ENCODE measurements around the gene STK25. TPM values are rescaled to one million over a fixed set of nuclear protein-coding genes. Genes with fewer than 3 reads are reported as not detected.

Gene STK25
- total RNA-seq, 1 donor from 2014 or later, result 198 TPM

DNA sequence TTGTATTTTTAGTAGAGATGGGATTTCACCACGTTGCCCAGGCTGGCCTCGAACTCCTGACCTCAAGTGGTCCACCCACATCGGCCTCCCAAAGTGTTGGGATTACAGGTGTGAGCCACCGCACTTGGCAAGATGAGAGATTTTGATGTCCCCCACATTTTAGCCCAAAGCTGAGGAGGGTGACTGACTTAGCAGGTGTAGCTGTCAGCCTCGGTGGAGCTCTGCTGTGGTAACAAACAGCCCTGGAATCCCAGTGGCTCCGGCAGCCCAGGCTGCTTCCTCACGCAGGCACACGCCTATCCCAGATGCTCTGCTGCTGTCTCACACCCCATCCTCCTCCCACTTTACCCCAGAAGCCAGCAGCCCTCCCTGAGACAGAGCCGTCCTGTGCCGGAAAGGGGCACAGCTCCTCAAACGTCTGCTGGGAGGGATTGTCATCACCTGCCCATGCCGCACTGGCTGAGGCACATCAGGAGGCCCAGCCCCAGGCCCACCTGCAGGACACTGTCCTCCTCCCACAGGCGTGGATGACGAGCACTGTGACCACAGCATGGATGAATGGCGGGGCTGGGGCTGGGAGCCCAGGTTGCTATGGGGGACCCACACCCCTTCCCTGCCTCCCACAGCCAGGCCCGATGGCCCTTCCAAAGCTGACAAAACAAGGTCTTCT lies 39.5 kb upstream of the STK25 start:
- H3K4me3 Mint-ChIP-seq, result peak overlapping the region; percentile 67
- peaks cover 6% of the 10 kb centered on the region for H3K27me3 Mint-ChIP-seq
- no peak for TF ChIP-seq CTCF (conservative IDR thresholded peaks at IDR 0.05)
- DNase-seq (ENCODE audit: extremely low spot score, unreplicated experiment), result no peak
- H3K9me3 Mint-ChIP-seq, result no peaks in the 10 kb centered on the region
- no peaks in the 10 kb centered on the region for H3K36me3 Mint-ChIP-seq
- H3K27ac Mint-ChIP-seq, result peak overlapping the region; percentile 90
- no peaks in the 10 kb centered on the region for H3K4me1 Mint-ChIP-seq (ENCODE audit: unreplicated experiment)

DNA sequence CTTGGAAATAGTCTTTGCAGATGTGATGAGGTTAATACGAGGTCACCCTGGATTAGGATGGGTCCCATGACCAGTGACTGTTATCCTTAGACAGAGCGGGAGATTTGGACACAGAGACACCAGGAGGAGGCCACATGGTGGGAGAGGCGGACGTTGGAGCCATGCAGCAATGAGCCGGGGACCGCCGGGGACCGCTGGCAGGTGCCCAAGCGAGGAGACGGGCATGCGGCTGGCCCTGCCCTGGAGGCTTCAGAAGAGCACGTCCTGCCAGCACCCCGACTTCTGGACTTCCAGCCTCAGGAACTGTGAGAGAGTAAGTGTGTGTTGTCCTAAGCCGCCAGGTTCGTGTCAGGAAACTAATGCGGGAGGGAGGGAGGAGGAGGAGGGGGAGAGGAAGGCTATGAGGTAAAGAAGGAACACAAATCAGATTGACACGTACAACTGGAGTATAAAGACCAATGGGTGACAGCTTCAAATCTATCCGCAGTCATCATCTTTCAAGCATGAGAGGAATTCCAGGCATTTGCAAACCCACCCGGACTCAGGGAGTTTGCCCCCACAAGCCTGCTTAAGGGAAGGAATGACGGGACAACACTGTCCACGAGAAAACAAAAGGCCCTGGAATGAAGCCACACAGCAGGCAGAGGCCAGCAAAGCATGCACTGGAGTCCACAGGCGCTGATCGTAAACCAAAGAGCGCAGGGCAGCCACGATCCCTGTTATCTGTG lies 38.6 kb upstream of the STK25 start:
- Mint-ChIP-seq H3K4me3 (peak overlapping the region; percentile 67), H3K27me3 (peaks cover 14% of the 10 kb centered on the region), H3K9me3 (no peaks in the 10 kb centered on the region), H3K27ac (peak overlapping the region; percentile 90), H3K36me3 (no peaks in the 10 kb centered on the region), H3K4me1 (ENCODE audit: unreplicated experiment) (no peaks in the 10 kb centered on the region)
- no peak for TF ChIP-seq CTCF (conservative IDR thresholded peaks at IDR 0.05)
- DNase-seq (ENCODE audit: extremely low spot score, unreplicated experiment), result no peak

GRCh38 chr2:241545523-241546473 lies 37.4 kb upstream of the STK25 start:
- no peak for TF ChIP-seq CTCF (conservative IDR thresholded peaks at IDR 0.05)
- no peak overlapping the region for H3K4me3 Mint-ChIP-seq
- no peaks in the 10 kb centered on the region for H3K36me3 Mint-ChIP-seq
- H3K27me3 Mint-ChIP-seq, result peaks cover 14% of the 10 kb centered on the region
- H3K4me1 Mint-ChIP-seq (ENCODE audit: unreplicated experiment), result peaks cover under 1% of the 10 kb centered on the region
- H3K27ac Mint-ChIP-seq, result no peak overlapping the region
- DNase-seq (ENCODE audit: extremely low spot score, unreplicated experiment), result no peak
- no peaks in the 10 kb centered on the region for H3K9me3 Mint-ChIP-seq

GRCh38 chr2:241545106-241545505 lies 36.7 kb upstream of the STK25 start:
- peaks cover 18% of the 10 kb centered on the region for H3K27me3 Mint-ChIP-seq
- H3K36me3 Mint-ChIP-seq, result no peaks in the 10 kb centered on the region
- no peak for TF ChIP-seq CTCF (conservative IDR thresholded peaks at IDR 0.05)
- H3K4me1 Mint-ChIP-seq (ENCODE audit: unreplicated experiment), result peaks cover 4% of the 10 kb centered on the region
- no peak for DNase-seq (ENCODE audit: extremely low spot score, unreplicated experiment)
- no peaks in the 10 kb centered on the region for H3K9me3 Mint-ChIP-seq
- H3K27ac Mint-ChIP-seq, result no peak overlapping the region
- no peak overlapping the region for H3K4me3 Mint-ChIP-seq

DNA sequence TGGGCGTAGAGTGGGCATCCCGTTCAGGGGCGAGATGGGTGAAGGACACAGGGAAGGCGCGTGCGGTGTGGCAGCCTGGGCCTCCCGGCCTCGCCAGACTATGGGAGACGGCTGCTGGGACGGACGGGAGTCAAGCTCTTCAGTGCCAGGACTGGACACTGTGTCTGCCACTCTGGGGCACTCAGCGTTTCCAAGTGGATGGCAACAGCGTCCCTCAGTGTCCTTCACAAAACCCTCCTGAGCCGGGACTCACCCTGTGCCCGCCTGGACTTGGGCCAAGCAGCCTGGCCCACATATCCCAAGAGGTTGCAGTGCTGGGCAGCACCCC lies 33.9 kb upstream of the STK25 start:
- Mint-ChIP-seq H3K9me3 (no peaks in the 10 kb centered on the region), H3K27ac (no peak overlapping the region), H3K4me1 (ENCODE audit: unreplicated experiment) (peaks cover 10% of the 10 kb centered on the region), H3K36me3 (no peaks in the 10 kb centered on the region), H3K27me3 (peaks cover 18% of the 10 kb centered on the region), H3K4me3 (no peak overlapping the region)
- no peak for TF ChIP-seq CTCF (conservative IDR thresholded peaks at IDR 0.05)
- no peak for DNase-seq (ENCODE audit: extremely low spot score, unreplicated experiment)

Data from type B pancreatic cell (in vitro differentiated cells).